ENCODE measurements around the gene PRMT1.

Gene PRMT1

DNA sequence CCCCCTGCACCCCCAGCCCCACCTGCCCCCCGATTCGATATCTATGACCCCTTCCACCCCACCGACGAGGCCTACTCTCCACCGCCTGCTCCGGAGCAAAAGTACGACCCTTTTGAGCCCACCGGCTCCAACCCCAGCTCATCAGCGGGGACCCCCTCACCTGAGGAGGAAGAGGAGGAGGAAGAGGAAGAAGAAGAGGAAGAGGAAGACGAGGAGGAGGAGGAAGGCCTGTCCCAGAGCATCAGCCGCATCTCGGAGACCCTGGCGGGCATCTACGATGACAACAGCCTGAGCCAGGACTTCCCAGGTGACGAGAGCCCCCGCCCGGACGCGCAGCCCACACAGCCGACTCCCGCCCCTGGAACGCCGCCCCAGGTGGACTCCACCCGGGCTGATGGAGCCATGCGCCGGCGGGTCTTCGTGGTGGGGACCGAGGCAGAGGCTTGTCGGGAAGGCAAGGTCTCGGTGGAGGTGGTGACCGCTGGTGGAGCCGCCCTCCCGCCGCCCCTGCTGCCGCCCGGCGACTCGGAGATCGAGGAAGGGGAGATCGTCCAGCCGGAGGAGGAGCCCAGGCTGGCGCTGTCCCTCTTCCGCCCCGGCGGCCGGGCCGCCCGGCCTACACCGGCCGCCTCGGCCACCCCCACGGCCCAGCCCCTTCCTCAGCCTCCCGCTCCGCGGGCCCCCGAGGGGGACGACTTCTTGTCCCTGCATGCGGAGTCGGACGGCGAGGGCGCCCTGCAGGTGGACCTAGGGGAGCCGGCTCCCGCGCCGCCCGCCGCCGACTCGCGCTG lies 25.8 kb upstream of the PRMT1 start:
- ATAC-seq (no peak), DNase-seq (no peak)

DNA sequence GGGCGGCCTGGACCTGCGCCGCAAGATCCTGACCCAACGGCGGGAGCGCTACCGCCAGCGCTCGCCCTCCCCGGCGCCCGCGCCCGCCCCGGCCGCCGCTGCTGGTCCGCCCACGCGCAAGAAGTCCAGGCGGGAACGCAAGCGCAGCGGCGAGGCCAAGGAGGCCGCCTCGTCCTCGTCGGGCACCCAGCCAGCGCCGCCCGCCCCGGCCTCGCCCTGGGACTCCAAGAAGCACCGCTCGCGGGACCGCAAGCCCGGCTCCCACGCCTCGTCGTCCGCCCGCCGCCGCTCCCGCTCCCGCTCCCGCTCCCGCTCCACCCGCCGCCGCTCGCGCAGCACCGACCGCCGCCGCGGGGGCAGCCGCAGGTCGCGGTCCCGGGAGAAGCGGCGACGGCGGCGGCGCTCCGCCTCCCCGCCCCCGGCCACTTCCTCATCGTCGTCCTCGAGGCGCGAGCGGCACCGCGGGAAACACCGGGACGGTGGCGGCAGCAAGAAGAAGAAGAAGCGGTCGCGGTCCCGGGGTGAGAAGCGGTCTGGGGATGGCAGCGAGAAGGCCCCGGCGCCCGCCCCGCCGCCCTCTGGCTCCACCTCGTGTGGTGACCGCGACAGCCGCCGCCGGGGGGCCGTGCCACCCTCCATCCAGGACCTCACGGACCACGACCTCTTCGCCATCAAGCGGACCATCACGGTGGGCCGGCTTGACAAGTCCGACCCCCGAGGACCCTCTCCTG lies 25.1 kb upstream of the PRMT1 start:
- ATAC-seq (no peak), DNase-seq (no peak)

- DNase-seq = no peak
- ATAC-seq = no peak
Measured at GRCh38 chr19:49652551-49653465, 24.3 kb upstream of the PRMT1 start.

- ATAC-seq = no peak
- no peak for DNase-seq
Measured at GRCh38 chr19:49653466-49653806, 23.6 kb upstream of the PRMT1 start.

DNA sequence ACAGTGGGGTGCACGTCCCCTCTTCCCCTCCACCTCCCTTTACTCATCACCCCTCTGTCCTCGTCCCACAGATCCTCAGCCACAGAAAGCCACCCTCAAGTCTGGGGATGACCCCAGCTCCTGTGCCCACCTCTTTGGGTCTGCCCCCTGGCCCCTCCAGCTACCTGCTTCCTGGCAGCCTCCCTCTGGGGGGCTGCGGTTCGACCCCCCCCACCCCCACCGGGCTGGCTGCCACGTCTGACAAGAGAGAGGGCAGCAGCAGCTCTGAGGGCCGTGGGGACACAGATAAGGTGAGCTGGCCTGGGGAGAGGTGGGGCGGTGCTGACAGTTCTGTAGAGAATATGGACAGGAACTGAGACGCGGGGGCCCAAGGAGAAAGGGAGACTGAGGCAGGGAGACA lies 22.5 kb upstream of the PRMT1 start:
- DNase-seq (no peak), ATAC-seq (no peak)

DNA sequence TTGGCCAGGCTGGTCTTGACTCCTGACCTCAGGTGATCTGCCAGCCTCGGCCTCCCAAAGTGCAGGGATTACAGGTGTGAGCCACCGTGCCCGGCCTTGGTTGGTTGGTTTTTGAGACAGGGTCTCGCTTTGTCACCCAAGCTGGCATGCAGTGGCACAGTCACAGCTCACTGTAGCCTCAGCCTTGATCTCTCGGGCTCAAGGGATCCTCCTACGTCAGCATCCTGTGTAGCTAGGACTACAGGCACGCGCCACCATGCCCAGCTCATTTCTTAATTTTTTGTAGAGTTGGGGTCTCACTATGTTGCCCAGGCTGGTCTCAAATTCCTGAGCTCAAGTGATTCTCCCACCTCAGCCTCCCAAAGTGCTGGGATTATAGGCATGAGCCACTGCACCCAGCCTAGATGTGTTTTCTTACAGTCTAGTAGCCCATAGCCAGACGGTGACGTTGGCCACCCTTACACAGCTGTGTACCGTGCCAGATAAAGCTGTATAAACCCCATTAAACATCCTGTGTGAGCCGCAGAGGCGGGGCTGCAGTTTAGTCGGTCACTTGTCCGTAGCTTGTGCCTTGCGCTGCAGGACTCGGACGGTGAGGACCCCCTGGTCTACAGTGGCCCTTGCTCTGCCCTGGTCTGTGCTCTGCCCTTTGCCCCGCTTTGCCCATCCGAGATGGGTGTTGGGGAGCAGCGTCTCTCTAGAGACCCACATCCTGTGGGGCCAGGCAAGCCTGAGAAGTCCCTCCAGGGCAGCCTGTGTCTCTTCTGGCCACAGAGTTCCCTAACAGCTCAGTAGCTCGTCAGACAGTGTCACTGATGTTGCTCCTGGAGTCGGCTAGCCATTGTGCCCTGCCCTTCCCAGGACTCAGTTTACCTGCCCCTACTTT lies 21.3 kb upstream of the PRMT1 start:
- ATAC-seq (no peak), DNase-seq (no peak)

DNA sequence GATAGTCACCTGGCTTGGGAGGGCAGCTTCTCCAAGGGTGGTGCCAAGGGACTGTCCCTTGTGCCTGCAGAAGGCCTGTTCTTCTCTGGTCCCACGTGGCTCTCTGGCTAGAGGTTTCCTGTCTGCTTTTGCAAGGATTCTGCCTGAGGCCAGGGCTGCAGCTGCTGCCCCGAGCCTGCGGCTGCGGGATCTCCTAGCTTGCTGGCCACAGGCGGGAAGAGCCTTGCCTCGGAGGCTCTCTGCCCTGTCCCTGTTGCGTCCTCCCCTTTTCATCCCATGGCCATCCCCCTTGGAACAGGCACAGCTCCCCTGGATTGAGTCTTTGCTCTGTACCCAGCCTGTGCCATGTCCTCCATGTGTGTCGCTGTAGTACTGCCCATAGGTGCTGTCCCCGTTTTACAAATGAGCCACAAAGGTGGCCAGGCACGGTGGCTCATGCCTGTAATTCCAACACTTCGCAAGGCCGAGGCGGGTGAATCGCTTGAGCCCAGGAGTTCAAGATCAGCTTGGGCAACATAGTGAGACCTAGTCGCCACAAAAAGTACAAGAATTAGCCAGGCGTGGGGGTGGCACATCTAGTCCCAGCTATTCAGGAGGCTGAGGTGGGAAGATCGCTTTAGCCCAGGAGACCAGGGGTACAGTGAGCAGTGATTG lies 20.5 kb upstream of the PRMT1 start:
- ATAC-seq (no peak), DNase-seq (no peak)

GRCh38 chr19:49657493-49658138 lies 19.5 kb upstream of the PRMT1 start:
- no peak for ATAC-seq
- no peak for DNase-seq

GRCh38 chr19:49658139-49658517 lies 18.9 kb upstream of the PRMT1 start:
- DNase-seq (no peak), ATAC-seq (no peak)

GRCh38 chr19:49658566-49659442 lies 18.3 kb upstream of the PRMT1 start:
- no peak for DNase-seq
- ATAC-seq = no peak

DNA sequence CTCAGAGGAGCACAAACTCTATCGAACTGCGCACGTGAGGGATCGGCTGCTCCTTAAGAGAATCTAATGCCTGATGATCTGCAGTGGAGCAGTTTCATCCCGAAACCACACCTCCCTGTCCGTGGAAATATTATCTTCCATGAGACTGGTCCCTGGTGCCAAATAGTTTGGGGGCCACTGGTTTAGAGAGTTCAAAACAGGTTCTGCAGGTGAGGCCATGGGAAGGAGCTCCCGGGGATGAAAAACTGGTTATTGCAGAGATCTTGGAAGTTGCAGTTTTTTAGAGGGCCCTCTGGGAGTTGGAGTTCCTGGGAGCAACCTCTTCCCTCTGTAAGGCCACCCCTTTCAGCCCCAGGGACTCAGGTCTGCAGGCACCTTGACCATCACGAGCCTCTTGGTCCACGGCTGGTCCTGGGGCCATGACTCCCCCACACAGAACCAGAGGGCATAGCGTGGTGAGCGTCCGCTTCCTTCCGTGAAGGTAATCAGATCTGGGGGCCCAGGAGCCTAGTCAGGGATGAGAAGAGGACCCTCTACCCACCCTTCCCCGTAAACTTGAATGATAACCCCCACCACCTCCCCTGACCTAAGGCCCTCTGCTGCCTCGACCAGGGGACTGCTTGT lies 16.6 kb upstream of the PRMT1 start:
- ATAC-seq = no peak

DNA sequence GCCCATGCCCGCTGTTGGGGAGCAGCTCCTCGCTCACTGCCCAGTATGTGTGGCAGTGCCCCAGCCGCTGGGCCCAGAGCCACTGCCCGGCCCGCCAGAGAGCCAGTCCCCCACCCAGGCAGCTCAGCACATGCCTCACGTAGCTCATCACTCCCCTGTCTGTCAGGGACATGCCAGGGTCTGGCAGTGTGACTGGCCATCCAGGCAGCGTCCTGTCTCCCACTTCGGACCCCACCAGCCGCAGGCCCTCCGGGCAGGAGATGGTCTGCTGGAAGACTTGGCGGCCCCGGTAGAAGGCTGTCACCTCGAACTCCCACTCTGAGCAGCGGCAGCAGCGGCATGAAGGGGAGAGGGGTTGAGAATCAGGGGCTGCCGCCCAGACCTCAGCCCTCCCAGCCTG lies 15.1 kb upstream of the PRMT1 start:
- DNase-seq (no peak), ATAC-seq (no peak)

More for the DNA sequence above, 16.6 kb upstream of the PRMT1 start:
- no peak for DNase-seq

GRCh38 chr19:49663224-49663623 lies 13.8 kb upstream of the PRMT1 start:
- DNase-seq = no peak
- no peak for ATAC-seq

- peak; percentile 95 for DNase-seq
- peak; percentile 65 for ATAC-seq
Measured at GRCh38 chr19:49664171-49665035, 12.7 kb upstream of the PRMT1 start.

DNA sequence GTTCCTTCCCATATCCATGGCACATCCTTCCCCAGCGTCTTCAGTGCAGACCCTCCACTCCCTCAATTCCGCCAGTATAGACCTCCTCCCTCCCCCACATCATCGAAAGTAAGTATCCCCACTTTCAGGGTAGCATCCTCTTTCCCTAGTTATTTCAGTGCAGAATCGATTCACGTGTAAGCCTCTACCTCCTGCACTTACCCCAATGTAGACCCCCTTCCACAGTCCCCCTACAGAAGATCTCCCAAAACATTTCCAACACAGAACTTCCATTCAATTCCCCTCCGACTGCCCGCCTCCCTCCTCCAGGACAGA lies 12.1 kb upstream of the PRMT1 start:
- DNase-seq (no peak), ATAC-seq (no peak)

GRCh38 chr19:49665351-49666119 lies 11.5 kb upstream of the PRMT1 start, which contains the start of the genes BCL2L12 and IRF3:
Gene BCL2L12 (plus strand): TSS chr19:49665933. CDS start chr19:49666693, 760 bp downstream.
Gene IRF3 (minus strand): TSS chr19:49665857. CDS start chr19:49664838, 1,019 bp downstream.
- ATAC-seq (peak; percentile 92), DNase-seq (peak; percentile 100)

- ATAC-seq (no peak), DNase-seq (no peak)
Measured at GRCh38 chr19:49666120-49666444, 11.0 kb upstream of the PRMT1 start.

DNA sequence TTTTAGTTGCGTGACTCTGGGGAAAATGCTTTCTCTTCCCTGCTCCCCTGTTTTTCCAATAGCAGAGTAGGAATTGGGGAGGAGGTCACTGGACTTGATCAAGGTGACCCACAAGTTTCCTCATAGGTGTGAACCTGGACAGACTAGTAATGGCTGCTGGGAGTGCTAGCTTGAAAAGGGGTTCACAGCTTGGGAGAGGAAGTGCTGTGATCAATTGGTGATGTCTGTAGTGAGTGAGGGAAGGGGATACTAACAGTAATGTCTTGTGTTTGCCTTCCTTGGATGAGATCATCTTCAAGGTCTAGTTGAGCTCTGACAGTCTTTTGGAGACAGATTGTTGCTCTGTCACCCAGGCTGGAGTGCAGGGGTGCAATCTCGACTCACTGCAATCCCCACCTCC lies 9.6 kb upstream of the PRMT1 start:
- no peak for ATAC-seq
- no peak for DNase-seq
